GM12878 (cell line): ENCODE results near the gene FGGY. TPM values are rescaled to one million over a fixed set of nuclear protein-coding genes. Genes with fewer than 3 reads are reported as not detected.

Experiments
- ATAC-seq: fragments of 200-7000 bp; cut with Tn5 transposase; 3 replicates; pipeline ENCODE4 v1.9.1; 2020; ENCODE audit warnings: mild to moderate bottlenecking, moderate library complexity
- BruUV-seq: library from RNA; stranded (reverse); fragments of 400-500 nt; replicated peaks from 2 replicates; lab custom pipeline; 2021; lab: Mats Ljungman, UMichigan
- CTCF ChIA-PET: fragments of 300-600 bp; sonication (Branson Sonifier 250); formaldehyde crosslinking; extraction: SDS; loops from one replicate; lab custom pipeline; 2021; ENCODE audit warnings: inconsistent platforms; lab: Yijun Ruan, JAX
- POLR2A ChIA-PET: fragments of 350-600 bp; formaldehyde crosslinking; extraction: SDS; loops from one replicate; lab custom pipeline; 2021; ENCODE audit warnings: inconsistent platforms; lab: Charles Lee
- RAD21 ChIA-PET: fragments of 300-600 bp; sonication (Branson Sonifier 250); formaldehyde crosslinking; loops from one replicate; lab custom pipeline; 2023; ENCODE audit warnings: antibody characterized with exemption; ENCODE audit not compliant: unreplicated experiment; lab: Charles Lee
- SMC1A ChIA-PET: fragments of 300-600 bp; sonication (Branson Sonifier 250); formaldehyde crosslinking; loops from one replicate; lab custom pipeline; 2023; ENCODE audit not compliant: unreplicated experiment, uncharacterized antibody; lab: Charles Lee
- DNase-seq: peaks from one replicate; pipeline ENCODE4 v3.0.0-alpha.2; 2011; ENCODE audit warnings: low read depth, low spot score
- FAIRE-seq: peaks from 3 replicates; lab custom pipeline; 2011; peaks lifted over from hg19 to GRCh38; lab: Jason Lieb, UNC
- H2AFZ ChIP-seq: 2 replicates; pipeline ENCODE4 v1.6.0; 2011; ENCODE audit warnings: low read depth, low read length, control low read depth; ENCODE audit not compliant: control insufficient read depth
- H3K27ac ChIP-seq: 2 replicates; pipeline ENCODE4 v1.5.1; 2011; ENCODE audit warnings: control low read depth; ENCODE audit not compliant: control insufficient read depth, insufficient read depth
- H3K27me3 ChIP-seq, 2 experiments: replicated peaks in 1 of 2; 2 replicates each; pipeline versions ENCODE4 v1.6.0 to v1.6.1; 2011; ENCODE audit warnings: low read length in 1 of 2; ENCODE audit not compliant: control insufficient read depth in 2 of 2, insufficient read depth in 2 of 2
- H3K36me3 ChIP-seq, 2 experiments: 2 replicates each; pipeline ENCODE4 v1.5.1; 2011; ENCODE audit warnings: low read length in 1 of 2; ENCODE audit not compliant: control insufficient read depth in 2 of 2, insufficient read depth in 2 of 2
- H3K4me1 ChIP-seq: 2 replicates; pipeline ENCODE4 v1.6.1; 2011; ENCODE audit warnings: mild to moderate bottlenecking, low read length, moderate library complexity, mixed read lengths; ENCODE audit not compliant: control insufficient read depth, insufficient read depth
- H3K4me2 ChIP-seq: 2 replicates; pipeline ENCODE4 v1.6.0; 2011; ENCODE audit warnings: control low read depth; ENCODE audit not compliant: control insufficient read depth, insufficient read depth
- H3K4me3 ChIP-seq: fragments of 200-600 bp; sonication (generic); 2 replicates; pipeline ENCODE4 v1.5.1; 2016
- H3K79me2 ChIP-seq: 2 replicates; pipeline ENCODE4 v1.6.0; 2011; ENCODE audit warnings: low read length; ENCODE audit not compliant: control insufficient read depth, insufficient read depth
- H3K9ac ChIP-seq: 2 replicates; pipeline ENCODE4 v1.8.0; 2011; ENCODE audit warnings: low read length, control low read depth, mixed read lengths; ENCODE audit not compliant: control insufficient read depth, insufficient read depth
- H3K9me3 ChIP-seq: replicated peaks from 3 replicates; pipeline ENCODE4 v1.5.1; 2011; ENCODE audit warnings: mild to moderate bottlenecking, low read length; ENCODE audit not compliant: control insufficient read depth, insufficient read depth
- H4K20me1 ChIP-seq: 2 replicates; pipeline ENCODE4 v1.6.0; 2011; ENCODE audit not compliant: control insufficient read depth, insufficient read depth
- BRCA1 ChIP-seq: IDR thresholded peaks from 2 replicates; pipeline ENCODE4 v1.6.1; 2011; ENCODE audit warnings: low read depth, low read length, improper control_type of control experiment
- CBFB ChIP-seq: IDR thresholded peaks from 2 replicates; pipeline ENCODE4 v1.6.1; 2016; ENCODE audit warnings: antibody characterized with exemption, low read depth
- DPF2 ChIP-seq: fragments of 450-650 bp; IDR thresholded peaks from 2 replicates; pipeline ENCODE4 v1.6.1; 2017; ENCODE audit warnings: mild to moderate bottlenecking
- FOXM1 ChIP-seq: IDR thresholded peaks from 2 replicates; pipeline ENCODE4 v1.6.1; 2012; ENCODE audit warnings: low read depth, mild to moderate bottlenecking, inconsistent platforms, low read length, moderate library complexity
- GATAD2B ChIP-seq: fragments of 450-650 bp; conservative IDR thresholded peaks from 2 replicates; pipeline ENCODE4 v1.6.1; 2017; ENCODE audit warnings: low read depth, mild to moderate bottlenecking, moderate library complexity
- MAX ChIP-seq: IDR thresholded peaks from 2 replicates; pipeline ENCODE4 v1.6.1; 2012; ENCODE audit warnings: low read depth, low read length, improper control_type of control experiment
- MYC ChIP-seq: IDR thresholded peaks from 2 replicates; pipeline ENCODE4 v1.6.1; 2011; ENCODE audit warnings: mild to moderate bottlenecking, low read length, moderate library complexity, inconsistent platforms; ENCODE audit not compliant: insufficient read depth, insufficient replicate concordance, insufficient read length, severe bottlenecking
- NFIC ChIP-seq: IDR thresholded peaks from 2 replicates; pipeline ENCODE4 v1.6.1; 2012; ENCODE audit warnings: low read depth, mild to moderate bottlenecking, inconsistent platforms, low read length, moderate library complexity
- PAX8 ChIP-seq: fragments of 450-650 bp; IDR thresholded peaks from 2 replicates; pipeline ENCODE4 v1.6.1; 2017; ENCODE audit warnings: mild to moderate bottlenecking, moderate library complexity
- POLR2AphosphoS5 ChIP-seq: IDR thresholded peaks from 2 replicates; pipeline ENCODE4 v1.6.1; 2011; ENCODE audit warnings: mild to moderate bottlenecking, low read length, inconsistent platforms
- RAD51 ChIP-seq: fragments of 450-650 bp; IDR thresholded peaks from 2 replicates; pipeline ENCODE4 v1.6.1; 2016; ENCODE audit warnings: moderate library complexity, mild to moderate bottlenecking, inconsistent platforms
- RUNX3 ChIP-seq: IDR thresholded peaks from 2 replicates; pipeline ENCODE4 v1.6.1; 2012; ENCODE audit warnings: low read length, inconsistent platforms
- TARDBP ChIP-seq: IDR thresholded peaks from 2 replicates; pipeline ENCODE4 v1.6.1; 2016; ENCODE audit warnings: borderline replicate concordance
- USF1 ChIP-seq: IDR thresholded peaks from 2 replicates; pipeline ENCODE4 v1.6.1; 2011; ENCODE audit warnings: borderline replicate concordance, low read depth, mild to moderate bottlenecking, moderate library complexity, mixed read lengths, low read length; ENCODE audit not compliant: insufficient read depth; ENCODE audit errors: extremely low read length
- ZNF384 ChIP-seq: IDR thresholded peaks from 2 replicates; pipeline ENCODE4 v1.6.1; 2012; ENCODE audit warnings: low read depth, mild to moderate bottlenecking, low read length, improper control_type of control experiment, borderline replicate concordance
- ZNF592 ChIP-seq: fragments of 450-650 bp; IDR thresholded peaks from 2 replicates; pipeline ENCODE4 v1.6.1; 2017; ENCODE audit warnings: mild to moderate bottlenecking, moderate library complexity
- ZSCAN29 ChIP-seq: fragments of 450-650 bp; IDR thresholded peaks from 2 replicates; pipeline ENCODE4 v1.6.1; 2017; ENCODE audit warnings: mild to moderate bottlenecking, moderate library complexity
- in situ Hi-C: fragments of 300-500 bp; cut with MboI; formaldehyde crosslinking; loops from 9 replicates; pipeline ENCODE4 v1.14.3; 2018; ENCODE audit warnings: mixed read lengths
- intact Hi-C: fragments of 100-400 bp; cut with micrococcal nuclease; formaldehyde crosslinking; loops from one replicate; pipeline ENCODE4 v1.14.2; 2022; ENCODE audit not compliant: unreplicated experiment
- polyA plus RNA-seq, 11 experiments: library from polyadenylated mRNA; depleted of rRNA in 4 of 11; unstranded in 6 of 11; stranded (reverse) in 5 of 11; fragments of >200 nt; fragmentation: Nextera tagmentation in 4 of 11; fragmentation: Illumina TruSeq in 1 of 11; extraction: Ambion mirVana in 4 of 11; extraction: Trizol in 1 of 11; gene quantifications; 1 replicate in 1 of 11; 2 replicates in 10 of 11; pipeline versions ENCODE4 v1.2.1 to v1.2.3, GENCODE V29; 2011 to 2016; ENCODE audit warnings: inconsistent platforms in 2 of 11, missing spikeins in 2 of 11, low read depth in 1 of 11
- total RNA-seq, 4 experiments: library from RNA; depleted of rRNA in 3 of 4; stranded (reverse); fragments of >200 nt in 3 of 4; fragmentation: Illumina TruSeq in 1 of 4; extraction: Trizol in 1 of 4; gene quantifications; 2 replicates each; pipeline versions ENCODE4 v1.2.1 to v1.2.3, GENCODE V29; 2013 to 2021

The FGGY gene
- total and polyA plus RNA-seq, 10 of the 15 experiments (the other 5 are each of a cell fraction or from before 2014, with no cell fraction given): 6.2 to 11.9 (median 7.5) TPM

- ATAC-seq (no peak), DNase-seq (no peak), FAIRE-seq (no peak)
- SMC1A ChIA-PET: no interaction called here
- CTCF ChIA-PET: interaction anchor here (0.9 kb wide), 1 partner anchor 257 kb away, joined by 3 read pairs; no protein-coding TSS in a partner anchor
- Histone ChIP-seq H3K4me2 (no peak overlapping the region), H3K27me3 (no peaks in the 10 kb centered on the region), H4K20me1 (no peaks in the 10 kb centered on the region), H3K9ac (no peak overlapping the region), H3K4me3 (no peak overlapping the region), H2AFZ (no peak overlapping the region), H3K79me2 (no peaks in the 10 kb centered on the region), H3K27ac (no peak overlapping the region), H3K4me1 (peaks cover 10% of the 10 kb centered on the region), H3K9me3 (no peaks in the 10 kb centered on the region), H3K36me3 (no peaks in the 10 kb centered on the region)
- intact Hi-C loops (no loop called here), in situ Hi-C loops (no loop called here)
- TF ChIP-seq ZNF384: no peak
- TF ChIP-seq CBFB: no peak
- TF ChIP-seq TARDBP: no peak
- TF ChIP-seq RUNX3: no peak
- TF ChIP-seq PAX8: no peak
- no peak for TF ChIP-seq NFIC
- no peak for TF ChIP-seq FOXM1
- no peak for TF ChIP-seq POLR2AphosphoS5
- TF ChIP-seq GATAD2B: no peak
- no peak for TF ChIP-seq MYC
- TF ChIP-seq USF1: no peak
- no peak for TF ChIP-seq MAX
- TF ChIP-seq RAD51: no peak
- TF ChIP-seq ZSCAN29: no peak
- TF ChIP-seq ZNF592: no peak
- TF ChIP-seq BRCA1: no peak
- TF ChIP-seq DPF2: no peak
- RAD21 ChIA-PET: no interaction called here
- BruUV-seq: no TSS peak
- POLR2A ChIA-PET: no interaction called here
These were observed 130.9 kb downstream of the FGGY start for GRCh38 chr1:59427784-59428183.
